ENCODE measurements around the gene ADARB2.

DNA sequence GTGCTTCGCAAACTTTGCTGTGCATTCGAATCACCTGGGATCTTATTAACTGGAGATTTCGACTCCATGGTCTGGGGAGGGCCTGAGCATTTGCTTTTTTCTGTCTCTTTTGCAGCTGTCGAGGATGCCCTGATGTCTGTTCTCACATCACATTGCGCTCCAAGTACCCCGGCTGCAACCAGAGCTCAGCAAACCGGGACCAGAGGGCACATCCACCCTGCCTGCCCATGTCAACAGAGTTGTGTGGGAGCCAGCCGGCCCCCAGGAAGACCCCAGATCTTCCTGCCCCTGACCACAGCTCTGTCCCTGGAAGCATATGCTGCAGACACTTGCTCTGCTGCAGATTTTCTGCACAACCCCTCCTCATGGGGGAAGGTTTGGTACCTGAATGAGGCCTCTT lies 180.8 kb downstream of the ADARB2 start:
- TF ChIP-seq CTCF (conservative IDR thresholded peaks at IDR 0.05; ENCODE audit: low read depth in 2 of 2) (no peak), JUNB (IDR thresholded peaks at IDR 0.05; ENCODE audit: unreplicated experiment) (no peak), CREB1 (CRISPR knock-in tag; IDR thresholded peaks at IDR 0.05; ENCODE audit: low read depth) (no peak)
